Gastrocnemius medialis (tissue), 4 donors: ENCODE measurements around the gene SPRED2. TPM values are rescaled to one million over a fixed set of nuclear protein-coding genes. Genes with fewer than 3 reads are reported as not detected.

Experiments used
- ATAC-seq, 2 donors: fragments of 150-250 bp; one replicate each; pipeline ENCODE4 v1.9.1; 2016
- DNase-seq, 2 donors: peaks; one replicate each; pipeline ENCODE4 v3.0.0-alpha.2; 2019
- H3K27ac ChIP-seq, 4 donors: fragments of 200-600 bp; sonication (generic); 1 replicate in 1 of 4; 2 replicates in 3 of 4; pipeline ENCODE4 v1.5.1; 2016 to 2018; ENCODE audit warnings: mild to moderate bottlenecking in 2 of 4, moderate library complexity in 1 of 4
- H3K27me3 ChIP-seq, 3 donors: fragments of 200-600 bp; sonication (generic) in 2 of 3; 1 replicate in 1 of 3; 2 replicates in 2 of 3; pipeline versions ENCODE4 v1.5.1 to v1.6.0; 2016 to 2019; ENCODE audit warnings: mild to moderate bottlenecking in 1 of 3, moderate library complexity in 1 of 3
- H3K36me3 ChIP-seq, 2 donors: fragments of 200-600 bp; sonication (generic) in 1 of 2; one replicate each; pipeline ENCODE4 v1.5.1; 2017 to 2018
- H3K4me1 ChIP-seq, 2 donors: fragments of 200-600 bp; sonication (generic) in 1 of 2; one replicate each; pipeline ENCODE4 v1.5.1; 2016 to 2017; ENCODE audit warnings: mild to moderate bottlenecking in 2 of 2
- H3K4me3 ChIP-seq, 4 donors: fragments of 200-600 bp; sonication (generic) in 3 of 4; 1 replicate in 1 of 4; 2 replicates in 3 of 4; pipeline ENCODE4 v1.5.1; 2016 to 2019; ENCODE audit warnings: mild to moderate bottlenecking in 2 of 4
- H3K9me3 ChIP-seq, 3 donors: fragments of 200-600 bp; sonication (generic) in 2 of 3; 1 replicate in 1 of 3; 2 replicates in 2 of 3; pipeline ENCODE4 v1.5.1; 2016 to 2019
- POLR2A ChIP-seq, 2 donors: fragments of 450-650 bp; IDR thresholded peaks; one replicate each; pipeline ENCODE4 v1.6.1; 2017; ENCODE audit warnings: antibody characterized with exemption in 2 of 2, mild to moderate bottlenecking in 2 of 2, moderate library complexity in 2 of 2
- in situ Hi-C, 4 donors: fragments of 200-750 bp; cut with MboI; loops; one replicate each; pipeline versions ENCODE4 v1.15.0 to v1.8.0; 2017; ENCODE audit warnings: low sequenced_read_pairs in 4 of 4
- intact Hi-C: fragments of 100-400 bp; cut with DNase I; formaldehyde crosslinking; loops from one replicate; pipeline ENCODE4 v1.15.1; 2023; ENCODE audit warnings: low total_unique reads
- total RNA-seq, 4 donors: library from RNA; depleted of rRNA; stranded (reverse); fragments of >200 nt; gene quantifications; one replicate each; pipeline versions ENCODE4 v1.1.0 to v1.2.3, GENCODE V29; 2016
- TF ChIP-seq, protein P1 (sequence below), 5 experiments: fragments of 450-650 bp in 3 of 5; fragments of 200-600 bp in 2 of 5; sonication (generic) in 2 of 5; IDR thresholded peaks in 4 of 5; conservative IDR thresholded peaks in 1 of 5; 1 replicate in 4 of 5; 2 replicates in 1 of 5; pipeline ENCODE4 v1.5.1; 2016 to 2019; ENCODE audit warnings: antibody characterized with exemption in 5 of 5, mild to moderate bottlenecking in 3 of 5, moderate library complexity in 3 of 5

Gene SPRED2
- total RNA-seq, 4 donors from 2014 or later = 4.1 to 12.5 (median 7.4) TPM

DNA sequence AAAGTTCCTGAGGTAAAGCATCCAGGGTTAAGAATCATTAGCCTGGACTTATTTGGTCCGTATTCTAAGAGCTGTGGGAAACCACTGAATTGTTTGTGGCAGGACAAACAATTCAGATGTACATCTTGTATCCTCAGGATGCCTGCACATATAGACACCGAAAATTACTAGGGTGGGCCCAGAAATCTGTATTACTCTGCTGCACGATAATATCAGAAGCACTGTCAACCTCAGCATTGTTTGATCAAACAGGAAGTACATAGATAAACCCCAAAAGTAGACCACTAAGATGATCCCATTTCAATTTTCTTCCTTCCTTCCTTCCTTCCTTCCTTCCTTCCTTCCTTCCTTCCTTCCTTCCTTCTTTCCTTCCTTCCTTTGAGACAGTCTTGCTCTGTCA, 34.2 kb upstream of the SPRED2 start:
- no peaks in the 10 kb centered on the region for H3K36me3 ChIP-seq
- H3K4me1 ChIP-seq = peaks cover 0 to 10% of the 10 kb centered on the region in 2 donors
- in situ Hi-C loops (no loop called here), intact Hi-C loops (no loop called here)
- no peak for ATAC-seq
- H3K27me3 ChIP-seq = no peaks in the 10 kb centered on the region
- no peak for DNase-seq
- no peaks in the 10 kb centered on the region for H3K9me3 ChIP-seq
- no peak overlapping the region for H3K27ac ChIP-seq
- H3K4me3 ChIP-seq = no peak overlapping the region
- TF ChIP-seq, protein P1, sequence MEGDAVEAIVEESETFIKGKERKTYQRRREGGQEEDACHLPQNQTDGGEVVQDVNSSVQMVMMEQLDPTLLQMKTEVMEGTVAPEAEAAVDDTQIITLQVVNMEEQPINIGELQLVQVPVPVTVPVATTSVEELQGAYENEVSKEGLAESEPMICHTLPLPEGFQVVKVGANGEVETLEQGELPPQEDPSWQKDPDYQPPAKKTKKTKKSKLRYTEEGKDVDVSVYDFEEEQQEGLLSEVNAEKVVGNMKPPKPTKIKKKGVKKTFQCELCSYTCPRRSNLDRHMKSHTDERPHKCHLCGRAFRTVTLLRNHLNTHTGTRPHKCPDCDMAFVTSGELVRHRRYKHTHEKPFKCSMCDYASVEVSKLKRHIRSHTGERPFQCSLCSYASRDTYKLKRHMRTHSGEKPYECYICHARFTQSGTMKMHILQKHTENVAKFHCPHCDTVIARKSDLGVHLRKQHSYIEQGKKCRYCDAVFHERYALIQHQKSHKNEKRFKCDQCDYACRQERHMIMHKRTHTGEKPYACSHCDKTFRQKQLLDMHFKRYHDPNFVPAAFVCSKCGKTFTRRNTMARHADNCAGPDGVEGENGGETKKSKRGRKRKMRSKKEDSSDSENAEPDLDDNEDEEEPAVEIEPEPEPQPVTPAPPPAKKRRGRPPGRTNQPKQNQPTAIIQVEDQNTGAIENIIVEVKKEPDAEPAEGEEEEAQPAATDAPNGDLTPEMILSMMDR (IDR thresholded peaks at IDR 0.05 in 4 of 5, conservative IDR thresholded peaks at IDR 0.05 in 1 of 5) = no peak
- no peak for TF ChIP-seq POLR2A (IDR thresholded peaks at IDR 0.05)

DNA sequence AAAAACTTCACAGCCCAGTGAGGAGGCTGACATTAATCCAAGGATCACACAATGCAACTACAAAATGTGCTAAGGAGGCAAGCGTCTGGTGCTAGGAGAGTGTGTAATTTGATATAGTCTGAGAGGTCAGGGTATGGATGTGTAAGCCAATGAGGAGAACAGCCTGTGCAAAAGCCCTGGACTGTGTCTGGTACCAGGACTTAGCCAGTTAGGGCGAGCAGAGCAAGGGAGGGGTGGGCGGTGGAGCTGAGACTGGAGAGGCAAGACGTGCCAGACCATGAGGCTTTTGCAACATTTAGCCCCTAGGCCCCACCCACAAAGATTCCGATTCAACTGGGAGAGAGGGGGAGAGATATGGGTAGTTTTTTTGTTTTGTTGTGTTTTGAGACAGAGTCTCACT, 33.5 kb upstream of the SPRED2 start:
- H3K27me3 ChIP-seq = no peaks in the 10 kb centered on the region
- H3K4me3 ChIP-seq = no peak overlapping the region
- H3K36me3 ChIP-seq = no peaks in the 10 kb centered on the region
- intact Hi-C loops (no loop called here), in situ Hi-C loops (no loop called here)
- TF ChIP-seq POLR2A (IDR thresholded peaks at IDR 0.05) = no peak
- TF ChIP-seq, protein P1 (IDR thresholded peaks at IDR 0.05 in 4 of 5, conservative IDR thresholded peaks at IDR 0.05 in 1 of 5) = no peak
- H3K27ac ChIP-seq = no peak overlapping the region
- H3K9me3 ChIP-seq = no peaks in the 10 kb centered on the region
- ATAC-seq (no peak), DNase-seq (no peak)
- H3K4me1 ChIP-seq = peaks cover 0 to 10% of the 10 kb centered on the region in 2 donors

DNA sequence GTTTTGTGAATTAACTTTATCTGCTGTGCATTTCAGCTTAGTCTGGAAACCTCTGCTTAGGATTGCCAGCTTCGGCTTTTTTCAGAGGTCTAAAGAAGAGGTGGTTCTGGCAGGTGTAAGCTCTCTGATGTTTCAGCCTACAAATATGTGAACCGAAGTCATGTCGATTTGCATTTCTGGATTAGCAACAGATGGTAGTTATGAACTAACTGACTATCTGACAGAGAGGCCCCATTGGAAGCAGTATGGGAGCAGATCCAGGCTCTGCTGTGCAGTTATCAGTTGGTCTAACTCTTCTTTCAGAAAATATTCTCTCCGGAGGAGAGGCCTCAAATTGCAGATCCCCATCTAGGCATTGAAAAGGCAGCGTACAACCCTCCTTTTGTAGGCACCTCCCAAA, 32.7 kb upstream of the SPRED2 start:
- peaks cover 0 to 10% of the 10 kb centered on the region in 2 donors for H3K4me1 ChIP-seq
- no peaks in the 10 kb centered on the region for H3K27me3 ChIP-seq
- H3K9me3 ChIP-seq = no peaks in the 10 kb centered on the region
- no peaks in the 10 kb centered on the region for H3K36me3 ChIP-seq
- no peak overlapping the region for H3K4me3 ChIP-seq
- ATAC-seq (no peak), DNase-seq (no peak)
- in situ Hi-C loops = no loop called here
- H3K27ac ChIP-seq = no peak overlapping the region
- intact Hi-C loops = no loop called here
- no peak for TF ChIP-seq POLR2A (IDR thresholded peaks at IDR 0.05)
- TF ChIP-seq, protein P1 (IDR thresholded peaks at IDR 0.05 in 4 of 5, conservative IDR thresholded peaks at IDR 0.05 in 1 of 5) = no peak

DNA sequence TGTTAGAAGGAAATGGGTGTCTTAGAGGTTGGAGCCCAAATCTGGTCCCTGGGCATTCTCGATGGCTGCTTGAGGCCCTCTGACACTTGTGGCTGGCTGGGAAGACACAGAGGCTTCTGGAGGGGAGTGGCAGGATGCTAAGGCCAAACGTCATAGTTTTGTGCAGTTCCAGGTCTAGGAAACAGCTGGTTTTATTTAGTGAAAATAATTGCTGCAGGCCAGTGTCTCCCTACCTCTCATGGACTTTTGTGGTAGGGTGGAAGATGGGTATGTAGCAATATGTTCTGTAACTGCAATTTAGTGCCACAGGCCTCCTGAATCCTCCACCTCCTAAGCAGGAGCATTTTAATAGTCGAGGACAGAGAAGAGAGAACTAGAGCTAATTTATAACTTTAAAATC, 32.2 kb upstream of the SPRED2 start:
- ATAC-seq (peak; percentile 30 to 56), DNase-seq (no peak)
- Histone ChIP-seq H3K4me3 (no peak overlapping the region), H3K9me3 (no peaks in the 10 kb centered on the region), H3K27me3 (no peaks in the 10 kb centered on the region), H3K27ac (no peak overlapping the region), H3K4me1 (peaks cover 0 to 10% of the 10 kb centered on the region in 2 donors), H3K36me3 (no peaks in the 10 kb centered on the region)
- in situ Hi-C loops (no loop called here), intact Hi-C loops (no loop called here)
- TF ChIP-seq POLR2A (IDR thresholded peaks at IDR 0.05) = no peak
- TF ChIP-seq, protein P1 (IDR thresholded peaks at IDR 0.05 in 4 of 5, conservative IDR thresholded peaks at IDR 0.05 in 1 of 5) = no peak

DNA sequence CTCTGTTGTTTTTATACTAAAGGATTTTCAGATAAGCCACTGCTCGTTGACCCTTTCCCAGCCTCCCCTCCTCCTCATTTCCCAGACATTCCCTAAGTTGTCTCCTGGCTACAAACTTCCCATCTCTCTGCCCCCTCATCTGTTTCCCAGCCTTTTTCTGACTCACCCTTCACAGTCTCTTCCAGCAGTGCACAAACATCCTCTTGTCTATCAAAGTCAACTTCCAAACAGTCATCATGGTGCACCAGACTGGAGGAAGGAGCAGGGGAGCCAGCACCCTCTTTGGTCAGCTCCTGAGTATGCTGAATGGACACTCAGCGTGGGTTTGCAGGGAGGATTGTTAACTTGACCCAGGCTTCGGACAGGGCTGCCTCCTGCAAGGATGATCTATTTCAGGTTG, 26.6 kb upstream of the SPRED2 start:
- intact Hi-C loops = no loop called here

More for the DNA sequence above, 26.6 kb upstream of the SPRED2 start:
- Histone ChIP-seq H3K9me3 (no peaks in the 10 kb centered on the region), H3K4me1 (no peaks in the 10 kb centered on the region), H3K27me3 (no peaks in the 10 kb centered on the region), H3K4me3 (no peak overlapping the region), H3K36me3 (no peaks in the 10 kb centered on the region), H3K27ac (no peak overlapping the region)
- DNase-seq (no peak), ATAC-seq (no peak)
- TF ChIP-seq, protein P1 (IDR thresholded peaks at IDR 0.05 in 4 of 5, conservative IDR thresholded peaks at IDR 0.05 in 1 of 5) = no peak
- no peak for TF ChIP-seq POLR2A (IDR thresholded peaks at IDR 0.05)
- in situ Hi-C loops = no loop called here
